ENCODE results near the gene PON1. TPM values are rescaled to one million over a fixed set of nuclear protein-coding genes. Genes with fewer than 3 reads are reported as not detected.

The PON1 gene
- not detected for total RNA-seq
- not detected for polyA plus RNA-seq (2013, experiment 1 of 2)
- not detected for polyA plus RNA-seq (2013, experiment 2 of 2)
- total RNA-seq, result 0 to 0.19 (median 0) reads per million in 172 experiments

DNA sequence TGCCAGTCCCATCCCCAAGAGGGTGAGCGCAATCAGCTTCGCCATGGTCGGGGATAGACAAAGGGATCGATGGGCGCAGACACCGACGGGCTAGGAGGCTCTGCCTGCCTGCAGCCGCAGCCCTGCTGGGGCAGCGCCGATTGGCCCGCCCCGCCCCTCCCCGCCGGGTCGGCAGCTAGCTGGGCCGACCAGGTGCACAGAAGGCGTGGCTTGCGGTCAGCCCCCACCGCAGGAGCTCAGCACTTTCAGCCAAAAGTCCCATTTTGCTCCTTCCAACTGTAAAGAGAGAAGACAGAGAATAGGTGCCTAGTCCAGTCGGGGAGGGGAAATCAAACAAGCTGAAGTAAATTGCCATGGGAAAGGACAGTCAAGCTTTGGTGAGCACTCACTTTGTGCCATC, at the start of gene PON1:
TSS of gene PON1 (minus strand) at position 102 of the 400 bp plus-strand sequence. CDS start at position 45, 57 bp downstream.
- no peak within 1 kb of the TSS for H3K4me3 ChIP-seq (ENCODE audit: low read length)
- no peaks in the 10 kb centered on the region for H3K36me3 Mint-ChIP-seq (ENCODE audit: low read depth)
- H3K27me3 Mint-ChIP-seq, result peaks cover 19% of the 10 kb centered on the region
- no peak within 1 kb of the TSS for H3K27ac Mint-ChIP-seq
- H3K4me1 ChIP-seq (ENCODE audit: insufficient read depth, low read length), result no peaks in the 10 kb centered on the region
- peaks cover 0 to 5% of the 10 kb centered on the region in 2 experiments for H3K27me3 ChIP-seq (ENCODE audit: control insufficient read depth in 1 of 2, insufficient read depth in 2 of 2, low read length in 2 of 2)
- H3K4me1 Mint-ChIP-seq (ENCODE audit: low read depth), result peaks cover 10% of the 10 kb centered on the region
- H3K4me3 Mint-ChIP-seq, result no peak within 1 kb of the TSS
- no peaks in the 10 kb centered on the region for H3K9me3 Mint-ChIP-seq
- H3K36me3 ChIP-seq (ENCODE audit: insufficient read depth, low read length), result no peaks in the 10 kb centered on the region
- TF ChIP-seq, protein P1, sequence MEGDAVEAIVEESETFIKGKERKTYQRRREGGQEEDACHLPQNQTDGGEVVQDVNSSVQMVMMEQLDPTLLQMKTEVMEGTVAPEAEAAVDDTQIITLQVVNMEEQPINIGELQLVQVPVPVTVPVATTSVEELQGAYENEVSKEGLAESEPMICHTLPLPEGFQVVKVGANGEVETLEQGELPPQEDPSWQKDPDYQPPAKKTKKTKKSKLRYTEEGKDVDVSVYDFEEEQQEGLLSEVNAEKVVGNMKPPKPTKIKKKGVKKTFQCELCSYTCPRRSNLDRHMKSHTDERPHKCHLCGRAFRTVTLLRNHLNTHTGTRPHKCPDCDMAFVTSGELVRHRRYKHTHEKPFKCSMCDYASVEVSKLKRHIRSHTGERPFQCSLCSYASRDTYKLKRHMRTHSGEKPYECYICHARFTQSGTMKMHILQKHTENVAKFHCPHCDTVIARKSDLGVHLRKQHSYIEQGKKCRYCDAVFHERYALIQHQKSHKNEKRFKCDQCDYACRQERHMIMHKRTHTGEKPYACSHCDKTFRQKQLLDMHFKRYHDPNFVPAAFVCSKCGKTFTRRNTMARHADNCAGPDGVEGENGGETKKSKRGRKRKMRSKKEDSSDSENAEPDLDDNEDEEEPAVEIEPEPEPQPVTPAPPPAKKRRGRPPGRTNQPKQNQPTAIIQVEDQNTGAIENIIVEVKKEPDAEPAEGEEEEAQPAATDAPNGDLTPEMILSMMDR (IDR thresholded peaks at IDR 0.05), result no peak
- H3K9me3 ChIP-seq (ENCODE audit: control insufficient read depth in 1 of 2, insufficient read depth in 1 of 2, low read length in 2 of 2), result no peaks in the 10 kb centered on the region
- CTCF ChIA-PET, result no interaction called here
- peak; percentile 49 for ATAC-seq (ENCODE audit: poor library complexity)
- H3K27ac ChIP-seq (ENCODE audit: low read depth in 1 of 2, low read length in 2 of 2), result no peak within 1 kb of the TSS
- intact Hi-C loops (cut with DNase I, micrococcal nuclease), result no loop called here
- POLR2A ChIA-PET, result no interaction called here
- DNase-seq, result peak in 4 of 14 experiments; percentile 5 to 34 (median 8)

DNA sequence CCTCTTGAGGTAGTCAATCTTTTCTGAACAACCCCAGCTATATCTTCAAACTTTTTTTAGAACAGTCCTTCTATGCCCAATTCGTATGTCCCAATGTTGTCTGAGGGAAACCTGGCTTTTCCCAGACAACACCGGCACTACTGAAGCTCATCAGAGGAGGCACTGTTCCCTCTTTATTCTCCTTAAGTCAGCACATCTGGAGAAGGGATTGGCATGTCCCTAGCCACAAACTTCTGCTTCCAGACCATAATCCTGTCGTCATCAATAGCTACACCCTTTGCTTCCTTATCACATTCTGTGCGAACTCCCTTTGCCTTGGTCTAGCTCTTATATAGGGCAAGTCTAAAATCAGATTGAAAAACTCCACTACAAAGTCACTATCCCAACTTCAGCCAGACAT, 49.0 kb upstream of the PON1 start:
- Histone ChIP-seq H3K36me3 (ENCODE audit: insufficient read depth, low read length) (no peaks in the 10 kb centered on the region), H3K27ac (ENCODE audit: low read depth in 1 of 2, low read length in 2 of 2) (no peak overlapping the region), H3K27me3 (ENCODE audit: control insufficient read depth in 1 of 2, insufficient read depth in 2 of 2, low read length in 2 of 2) (no peaks in the 10 kb centered on the region), H3K4me1 (ENCODE audit: insufficient read depth, low read length) (no peaks in the 10 kb centered on the region), H3K4me3 (ENCODE audit: low read length) (no peak overlapping the region), H3K9me3 (ENCODE audit: control insufficient read depth in 1 of 2, insufficient read depth in 1 of 2, low read length in 2 of 2) (peaks cover 0 to 7% of the 10 kb centered on the region in 2 experiments)
- DNase-seq, result no peak
- ATAC-seq (ENCODE audit: poor library complexity), result no peak
- CTCF ChIA-PET, result interaction anchor here (0.6 kb wide), 1 partner anchor 79 kb away, joined by 5 read pairs; no protein-coding TSS in a partner anchor
- no peaks in the 10 kb centered on the region for H3K4me1 Mint-ChIP-seq (ENCODE audit: low read depth)
- H3K9me3 Mint-ChIP-seq, result no peaks in the 10 kb centered on the region
- H3K4me3 Mint-ChIP-seq, result no peak overlapping the region
- no peak overlapping the region for H3K27ac Mint-ChIP-seq
- POLR2A ChIA-PET, result no interaction called here
- peaks cover 6% of the 10 kb centered on the region for H3K27me3 Mint-ChIP-seq
- intact Hi-C loops (cut with DNase I, micrococcal nuclease), result no loop called here
- no peaks in the 10 kb centered on the region for H3K36me3 Mint-ChIP-seq (ENCODE audit: low read depth)
- TF ChIP-seq, protein P1 (IDR thresholded peaks at IDR 0.05), result no peak

DNA sequence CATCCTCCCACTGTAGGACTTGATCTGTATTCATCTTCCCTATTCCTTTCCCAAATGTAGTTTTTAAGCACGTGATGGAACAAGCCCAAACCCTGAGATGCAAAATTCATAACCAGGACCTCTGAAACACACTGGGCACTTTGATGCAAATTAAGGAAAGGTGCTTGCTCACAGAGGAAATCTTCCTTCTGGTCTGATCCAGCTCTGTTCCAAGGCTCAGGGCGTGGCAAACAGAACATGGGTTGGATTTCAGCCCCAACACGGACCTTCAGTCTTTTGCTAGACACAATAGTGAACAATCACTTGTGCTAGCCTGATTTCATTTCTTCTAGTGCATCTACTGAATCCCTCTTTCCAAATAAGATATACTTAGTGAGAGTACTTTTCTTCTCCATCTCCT, 43.9 kb upstream of the PON1 start:
- TF ChIP-seq, protein P1 (IDR thresholded peaks at IDR 0.05), result no peak
- Mint-ChIP-seq H3K4me1 (ENCODE audit: low read depth) (no peaks in the 10 kb centered on the region), H3K36me3 (ENCODE audit: low read depth) (no peaks in the 10 kb centered on the region), H3K27ac (no peak overlapping the region), H3K27me3 (peaks cover 4% of the 10 kb centered on the region), H3K9me3 (no peaks in the 10 kb centered on the region), H3K4me3 (no peak overlapping the region)
- no peak overlapping the region for H3K4me3 ChIP-seq (ENCODE audit: low read length)
- peaks cover 0 to 3% of the 10 kb centered on the region in 2 experiments for H3K27me3 ChIP-seq (ENCODE audit: control insufficient read depth in 1 of 2, insufficient read depth in 2 of 2, low read length in 2 of 2)
- ChIA-PET CTCF (no interaction called here), POLR2A (no interaction called here)
- ATAC-seq (ENCODE audit: poor library complexity) (no peak), DNase-seq (no peak)
- H3K36me3 ChIP-seq (ENCODE audit: insufficient read depth, low read length), result no peaks in the 10 kb centered on the region
- no peak overlapping the region for H3K27ac ChIP-seq (ENCODE audit: low read depth in 1 of 2, low read length in 2 of 2)
- intact Hi-C loops (cut with DNase I, micrococcal nuclease), result no loop called here
- no peaks in the 10 kb centered on the region for H3K9me3 ChIP-seq (ENCODE audit: control insufficient read depth in 1 of 2, insufficient read depth in 1 of 2, low read length in 2 of 2)
- H3K4me1 ChIP-seq (ENCODE audit: insufficient read depth, low read length), result no peaks in the 10 kb centered on the region

Measured in CD4-positive, alpha-beta T cell (primary cell).